Measurements from ENCODE around the gene FOS.

Gene FOS

DNA sequence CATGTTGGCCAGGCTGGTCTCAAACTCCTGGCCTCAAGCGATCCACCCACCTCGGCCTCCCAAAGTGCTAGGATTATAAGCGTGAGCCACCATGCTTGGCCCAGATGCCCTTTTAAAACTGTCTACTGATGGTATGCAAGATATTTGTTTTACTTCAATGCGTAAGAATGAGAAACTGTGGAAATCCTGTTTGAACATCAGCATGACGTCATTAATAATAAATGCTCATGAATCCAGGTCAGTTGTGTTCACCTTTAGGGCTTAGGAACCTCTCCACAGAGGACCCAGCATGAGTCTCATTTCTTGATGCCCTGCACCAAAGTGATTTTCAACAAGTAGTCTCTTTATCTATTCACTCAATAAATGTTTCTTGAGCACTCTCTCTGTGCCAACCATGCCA, 34.5 kb upstream of the FOS start:
- Histone ChIP-seq H3K9me3 (ENCODE audit: control insufficient read depth, low read length) (no peaks in the 10 kb centered on the region), H3K9ac (no peak overlapping the region), H3K36me3 (ENCODE audit: control insufficient read depth, insufficient read depth, low read length) (no peaks in the 10 kb centered on the region), H3K4me1 (peaks cover 2% of the 10 kb centered on the region), H3K4me3 (ENCODE audit: low read depth, low read length) (no peak overlapping the region), H2AFZ (no peak overlapping the region), H3K79me2 (no peaks in the 10 kb centered on the region), H3K4me2 (ENCODE audit: low read length) (no peak overlapping the region), H3K27me3 (ENCODE audit: control insufficient read depth, insufficient read depth, low read length) (no peaks in the 10 kb centered on the region), H3K27ac (no peak overlapping the region)
- TF ChIP-seq CTCF (IDR thresholded peaks at IDR 0.05) = no peak

- Histone ChIP-seq H3K4me2 (ENCODE audit: low read length) (no peak overlapping the region), H3K27me3 (ENCODE audit: control insufficient read depth, insufficient read depth, low read length) (no peaks in the 10 kb centered on the region), H3K4me1 (peaks cover 9% of the 10 kb centered on the region), H2AFZ (no peak overlapping the region), H3K9ac (no peak overlapping the region), H3K4me3 (ENCODE audit: low read depth, low read length) (no peak overlapping the region), H3K36me3 (ENCODE audit: control insufficient read depth, insufficient read depth, low read length) (no peaks in the 10 kb centered on the region), H3K9me3 (ENCODE audit: control insufficient read depth, low read length) (no peaks in the 10 kb centered on the region), H3K79me2 (no peaks in the 10 kb centered on the region), H3K27ac (no peak overlapping the region)
- TF ChIP-seq CTCF (IDR thresholded peaks at IDR 0.05) = no peak
Measured at GRCh38 chr14:75246546-75247285, 31.9 kb upstream of the FOS start.

GRCh38 chr14:75247286-75247922, 31.2 kb upstream of the FOS start:
- no peaks in the 10 kb centered on the region for H3K79me2 ChIP-seq
- no peak overlapping the region for H2AFZ ChIP-seq
- no peak overlapping the region for H3K27ac ChIP-seq
- H3K4me2 ChIP-seq (ENCODE audit: low read length) = no peak overlapping the region
- H3K27me3 ChIP-seq (ENCODE audit: control insufficient read depth, insufficient read depth, low read length) = no peaks in the 10 kb centered on the region
- no peak overlapping the region for H3K9ac ChIP-seq
- TF ChIP-seq CTCF (IDR thresholded peaks at IDR 0.05) = no peak
- H3K4me1 ChIP-seq = peaks cover 9% of the 10 kb centered on the region
- no peaks in the 10 kb centered on the region for H3K9me3 ChIP-seq (ENCODE audit: control insufficient read depth, low read length)
- H3K36me3 ChIP-seq (ENCODE audit: control insufficient read depth, insufficient read depth, low read length) = no peaks in the 10 kb centered on the region
- no peak overlapping the region for H3K4me3 ChIP-seq (ENCODE audit: low read depth, low read length)

DNA sequence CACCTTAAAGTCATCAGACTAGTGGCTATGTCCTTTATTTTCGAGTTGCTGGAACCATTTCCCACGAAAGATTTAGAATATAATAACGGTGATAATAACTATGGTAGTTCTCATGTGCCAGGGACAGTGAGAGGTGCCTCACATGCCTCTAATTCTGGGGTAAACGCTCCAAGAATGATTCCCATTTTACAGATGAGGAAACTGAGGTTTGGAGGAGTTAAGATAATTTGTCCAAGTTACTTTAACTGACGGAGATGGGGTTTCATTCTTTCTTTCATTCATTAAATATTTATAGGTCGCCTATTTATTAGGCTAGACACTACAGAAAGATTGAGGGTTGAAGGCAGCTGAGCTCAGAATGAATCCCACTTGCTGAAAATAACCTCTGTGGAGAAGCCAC, 30.7 kb upstream of the FOS start:
- TF ChIP-seq CTCF (IDR thresholded peaks at IDR 0.05) = no peak
- Histone ChIP-seq H3K27ac (no peak overlapping the region), H3K27me3 (ENCODE audit: control insufficient read depth, insufficient read depth, low read length) (no peaks in the 10 kb centered on the region)

More for the DNA sequence above, 30.7 kb upstream of the FOS start:
- H3K9me3 ChIP-seq (ENCODE audit: control insufficient read depth, low read length) = no peaks in the 10 kb centered on the region
- H2AFZ ChIP-seq = no peak overlapping the region
- H3K9ac ChIP-seq = no peak overlapping the region
- H3K4me3 ChIP-seq (ENCODE audit: low read depth, low read length) = no peak overlapping the region
- H3K4me2 ChIP-seq (ENCODE audit: low read length) = no peak overlapping the region
- no peaks in the 10 kb centered on the region for H3K36me3 ChIP-seq (ENCODE audit: control insufficient read depth, insufficient read depth, low read length)
- H3K4me1 ChIP-seq = peaks cover 9% of the 10 kb centered on the region
- H3K79me2 ChIP-seq = no peaks in the 10 kb centered on the region

Measured in parathyroid adenoma (tissue), 2 donors.